Activated T-cell treated with anti-CD3 and anti-CD28 coated beads for 24 hours (primary cell): ENCODE measurements around the gene TNFAIP6.
"Not testable (repeated sequence)": the region's sequence is repeated elsewhere in the genome, so short reads cannot be mapped to it uniquely, and the experiment has no call there.

Experiments used
- DNase-seq: peaks from one replicate; pipeline ENCODE4 v3.0.0-alpha.2; 2020; ENCODE audit warnings: low read depth

The TNFAIP6 gene, protein sequence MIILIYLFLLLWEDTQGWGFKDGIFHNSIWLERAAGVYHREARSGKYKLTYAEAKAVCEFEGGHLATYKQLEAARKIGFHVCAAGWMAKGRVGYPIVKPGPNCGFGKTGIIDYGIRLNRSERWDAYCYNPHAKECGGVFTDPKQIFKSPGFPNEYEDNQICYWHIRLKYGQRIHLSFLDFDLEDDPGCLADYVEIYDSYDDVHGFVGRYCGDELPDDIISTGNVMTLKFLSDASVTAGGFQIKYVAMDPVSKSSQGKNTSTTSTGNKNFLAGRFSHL

DNA sequence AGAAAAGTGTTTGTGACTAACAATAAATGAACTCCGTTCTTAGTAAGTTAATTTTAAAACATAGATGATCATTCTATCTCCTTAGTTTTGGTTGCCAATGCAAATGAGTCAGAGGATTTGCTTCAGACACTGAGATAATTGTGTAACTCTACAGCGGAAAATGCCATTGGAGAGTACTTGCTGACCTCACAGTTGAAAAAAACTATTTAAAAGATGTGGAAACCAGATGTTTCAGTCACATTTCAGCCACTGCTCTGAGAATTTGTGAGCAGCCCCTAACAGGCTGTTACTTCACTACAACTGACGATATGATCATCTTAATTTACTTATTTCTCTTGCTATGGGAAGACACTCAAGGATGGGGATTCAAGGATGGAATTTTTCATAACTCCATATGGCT is at the start of gene TNFAIP6:
TNFAIP6 (plus strand) TSS at position 234 of the 400 bp plus-strand sequence; CDS start at position 309, 75 bp downstream.
- no peak for DNase-seq

DNA sequence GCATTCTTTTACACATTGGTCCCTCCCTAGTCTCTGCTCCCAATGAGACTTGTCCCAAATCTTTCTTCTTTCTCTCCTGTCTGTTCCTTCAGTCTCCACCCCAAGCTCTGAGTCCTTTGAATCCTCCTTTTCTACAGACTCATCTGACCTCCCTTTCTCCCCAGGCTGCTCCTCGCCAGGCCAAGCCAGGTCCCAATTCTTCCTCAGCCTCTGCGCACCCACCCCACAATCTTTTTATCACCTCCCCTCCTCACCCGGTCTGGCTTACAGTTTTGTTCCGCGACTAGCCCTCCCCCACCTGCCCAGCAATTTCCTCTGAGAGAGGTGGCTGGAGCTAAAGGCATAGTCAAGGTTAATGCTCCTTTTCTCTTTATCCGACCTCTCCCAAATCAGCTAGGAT is 47.1 kb upstream of the TNFAIP6 start:
- not testable (repeated sequence) for DNase-seq

DNA sequence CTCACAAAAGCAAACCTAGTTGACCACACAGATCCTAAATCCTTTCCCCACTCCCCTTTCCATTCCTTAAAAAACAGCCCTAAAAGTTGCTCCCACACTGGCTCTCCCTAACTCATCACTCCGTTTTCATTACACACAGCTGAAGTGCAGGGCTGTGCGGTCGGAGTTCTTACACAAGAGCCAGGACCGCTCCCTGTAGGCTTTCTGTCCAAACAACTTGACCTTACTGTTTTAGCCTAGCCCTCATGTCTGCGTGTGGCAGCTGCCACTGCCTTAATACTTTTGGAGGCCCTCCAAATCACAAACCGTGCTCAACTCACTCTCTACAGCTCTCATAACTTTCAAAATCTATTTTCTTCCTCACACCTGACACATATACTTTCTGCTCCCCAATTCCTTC is 45.0 kb upstream of the TNFAIP6 start:
- not testable (repeated sequence) for DNase-seq

DNA sequence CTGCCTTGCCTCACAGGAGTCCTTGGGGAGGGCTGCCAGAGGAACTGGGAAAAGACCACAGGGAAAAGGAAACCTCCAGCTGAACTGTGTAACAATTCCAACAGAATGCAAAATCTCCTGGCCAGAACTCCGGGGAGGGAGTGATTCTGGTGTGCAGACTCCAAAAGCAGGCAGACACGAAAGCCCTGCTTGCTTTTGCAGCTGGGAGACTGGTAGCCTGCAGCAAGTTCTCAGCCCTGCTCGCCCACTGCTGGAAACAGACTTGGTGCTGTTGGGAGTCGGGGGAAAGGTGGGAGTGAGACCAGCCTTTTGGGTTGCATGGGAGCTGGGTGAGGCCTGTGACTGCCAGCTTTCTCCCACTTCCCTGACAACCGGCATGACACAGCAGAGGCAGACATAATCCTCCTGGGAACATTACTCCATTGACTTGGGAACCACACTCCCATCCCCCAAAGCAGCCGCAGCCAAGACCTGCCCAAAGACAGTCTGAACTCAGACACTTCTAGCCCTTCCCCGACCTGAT is 42.0 kb upstream of the TNFAIP6 start:
- no peak for DNase-seq

DNA sequence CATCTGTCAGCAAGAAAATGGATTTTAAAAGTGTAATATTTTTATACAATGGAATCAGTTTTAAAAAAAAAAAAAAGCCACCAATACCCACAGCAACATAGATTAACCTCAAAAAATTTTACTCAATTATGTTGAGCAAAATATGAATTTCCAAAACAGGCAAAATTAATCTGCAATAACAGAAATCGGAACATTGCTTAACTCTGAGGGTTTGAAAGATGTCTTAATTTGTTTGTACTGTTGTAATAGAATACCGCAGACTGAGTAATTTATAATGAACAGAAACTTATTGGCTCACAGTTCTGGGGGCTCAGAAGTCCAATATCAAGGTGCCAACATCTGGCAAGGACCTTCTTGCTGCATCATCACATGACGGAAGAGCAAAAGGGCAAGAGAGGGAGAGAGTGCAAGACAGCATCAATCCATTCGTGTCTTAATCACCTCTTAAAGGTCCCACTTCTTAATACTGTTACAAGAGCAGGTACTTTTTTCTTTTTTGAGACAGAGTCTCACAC is 31.8 kb upstream of the TNFAIP6 start:
- DNase-seq, result no peak

DNA sequence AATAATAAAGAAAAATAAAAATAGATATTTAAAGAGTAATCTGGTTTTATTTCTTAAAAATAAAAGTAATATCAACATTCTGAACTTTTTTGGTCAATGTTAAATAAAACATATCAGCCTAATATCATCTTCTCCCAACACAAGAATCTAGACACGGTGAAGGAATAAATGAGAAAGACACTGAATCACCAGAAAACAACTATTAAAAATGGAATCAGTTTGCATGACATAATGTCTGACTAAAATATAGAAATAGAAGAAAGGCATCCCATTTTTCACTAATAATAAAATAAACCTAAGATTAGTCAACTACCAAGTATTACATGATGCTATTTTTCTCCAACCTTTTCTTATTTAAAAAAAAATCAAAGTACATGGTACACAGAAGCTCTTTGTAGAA is 30.8 kb upstream of the TNFAIP6 start:
- DNase-seq, result no peak

DNA sequence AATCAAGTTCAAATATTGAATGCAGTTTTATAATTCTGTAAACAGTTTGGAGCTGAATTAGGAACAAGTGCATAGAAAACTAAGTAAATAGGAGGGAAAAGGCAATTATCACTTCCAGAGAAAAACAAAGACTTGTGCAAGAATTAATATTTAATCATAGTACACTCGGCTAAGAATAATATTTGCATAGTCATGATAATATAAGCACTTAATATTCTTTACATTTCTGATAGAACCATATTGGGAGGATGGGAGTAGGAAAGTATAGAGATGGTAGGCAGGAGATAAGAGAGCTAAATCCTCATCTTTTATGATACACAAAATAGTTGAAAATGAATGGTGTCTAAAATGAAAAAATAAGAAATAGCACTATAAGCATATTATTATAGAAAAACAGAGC is 27.4 kb upstream of the TNFAIP6 start:
- no peak for DNase-seq

DNA sequence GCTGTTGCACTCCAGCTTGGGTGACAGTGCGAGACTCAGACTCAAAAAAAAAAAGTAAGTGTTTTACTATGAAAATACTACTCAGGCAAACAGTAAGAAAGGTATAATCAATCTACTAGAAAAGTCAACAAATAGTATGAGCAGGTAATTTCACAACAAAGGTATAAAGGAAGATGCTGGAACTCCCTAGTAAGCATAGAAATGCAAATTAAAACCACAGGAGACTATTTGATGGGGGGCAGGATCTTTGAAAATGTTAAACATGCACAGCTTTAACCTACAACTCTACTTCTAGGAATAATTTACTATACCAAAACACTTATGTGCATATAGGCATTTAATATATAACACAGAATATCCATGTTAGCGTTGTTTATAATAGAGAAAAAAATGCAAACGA is 24.3 kb upstream of the TNFAIP6 start:
- no peak for DNase-seq

DNA sequence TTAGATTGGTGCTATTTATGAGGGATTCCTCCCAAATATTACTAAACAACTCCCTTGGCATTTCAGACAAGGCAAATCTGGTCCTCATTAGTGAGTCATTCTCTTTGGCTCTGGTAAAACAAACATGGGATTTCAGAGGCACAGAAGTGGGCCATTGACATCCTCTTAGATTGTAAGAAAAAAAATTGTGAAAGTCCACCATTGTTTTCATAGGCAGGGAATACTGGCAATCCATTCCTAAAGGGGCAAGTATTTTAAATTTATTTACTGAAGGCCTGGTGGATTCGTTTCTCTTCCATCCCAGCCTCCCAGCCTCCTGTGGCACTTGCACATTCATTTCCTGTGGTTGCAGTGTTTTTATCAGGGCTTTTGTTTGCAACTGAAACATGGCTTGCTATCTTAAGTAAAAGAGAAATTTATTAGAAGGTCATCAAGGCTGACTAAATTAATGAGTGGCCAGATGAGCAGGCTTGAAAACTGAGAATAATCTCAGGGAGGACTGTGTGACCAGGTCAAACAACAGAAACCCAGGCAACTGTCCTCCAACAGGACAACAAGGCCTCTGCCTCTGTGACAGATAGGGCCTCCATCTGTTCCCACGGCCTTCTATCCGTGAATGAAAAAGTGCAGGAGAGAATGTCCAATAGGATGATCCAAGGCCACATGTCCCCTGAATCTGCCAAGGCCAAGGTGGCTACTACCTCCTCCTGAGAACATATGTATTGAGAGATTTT is 23.1 kb upstream of the TNFAIP6 start:
- DNase-seq, result no peak

DNA sequence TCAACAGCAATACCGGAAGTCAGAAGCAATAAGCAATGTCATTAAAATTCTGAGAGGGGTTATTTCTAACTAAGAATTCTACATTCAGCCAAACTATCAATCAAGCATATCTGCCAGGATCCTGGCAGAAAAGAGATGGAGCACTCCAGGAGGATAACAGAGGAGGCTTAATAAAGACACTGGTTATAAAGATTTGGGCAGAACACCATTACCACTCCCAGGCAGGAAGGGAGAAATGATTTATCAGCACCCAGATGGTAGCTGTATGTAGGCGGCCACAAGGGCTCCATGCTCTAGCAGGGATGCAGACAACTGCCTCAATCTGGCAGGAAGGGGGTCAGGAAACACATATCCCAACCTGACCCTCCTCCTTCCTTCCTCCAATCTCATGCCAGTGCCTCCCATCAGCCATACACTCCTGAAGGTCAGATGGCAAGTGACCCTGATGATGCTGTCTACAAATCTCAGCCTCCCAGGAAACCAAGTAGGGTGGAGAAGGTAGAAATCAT is 20.5 kb upstream of the TNFAIP6 start:
- no peak for DNase-seq

DNA sequence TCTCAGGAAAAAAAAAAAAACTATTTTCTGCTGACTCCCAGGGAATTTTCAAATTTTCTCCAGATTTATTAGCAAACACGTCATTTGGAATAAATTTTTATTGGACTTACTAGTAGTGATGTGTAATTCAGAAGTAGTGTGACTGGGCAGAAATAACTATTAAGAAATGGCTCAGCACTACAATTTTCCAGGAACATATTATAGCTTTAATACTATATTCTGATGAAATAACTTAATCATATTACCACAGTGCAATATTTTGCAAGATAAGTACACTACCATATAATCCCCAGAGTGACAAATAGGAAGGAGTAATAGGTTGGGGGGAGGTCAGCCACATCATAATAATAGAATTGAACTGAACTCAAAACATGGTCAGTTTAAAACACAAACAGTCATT is 19.7 kb upstream of the TNFAIP6 start:
- no peak for DNase-seq

DNA sequence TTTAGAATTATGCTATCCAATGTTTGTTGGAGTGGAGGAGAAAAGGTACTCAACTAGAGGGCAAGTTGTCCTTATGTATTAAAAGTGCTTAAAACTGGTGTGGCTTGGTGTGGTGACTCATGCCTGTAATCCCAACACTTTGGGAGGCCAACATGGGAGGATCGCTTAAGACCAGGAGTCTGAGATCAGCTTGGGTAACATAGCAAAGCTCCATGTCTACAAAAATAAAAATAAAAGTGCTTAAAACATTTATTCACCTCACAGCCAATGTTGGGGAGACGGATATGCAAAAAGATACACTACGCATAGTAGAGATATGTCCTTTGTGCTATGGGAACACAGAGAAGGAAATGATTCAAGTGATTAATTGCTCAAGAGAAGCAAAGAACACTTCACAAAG is 19.3 kb upstream of the TNFAIP6 start:
- DNase-seq, result no peak

DNA sequence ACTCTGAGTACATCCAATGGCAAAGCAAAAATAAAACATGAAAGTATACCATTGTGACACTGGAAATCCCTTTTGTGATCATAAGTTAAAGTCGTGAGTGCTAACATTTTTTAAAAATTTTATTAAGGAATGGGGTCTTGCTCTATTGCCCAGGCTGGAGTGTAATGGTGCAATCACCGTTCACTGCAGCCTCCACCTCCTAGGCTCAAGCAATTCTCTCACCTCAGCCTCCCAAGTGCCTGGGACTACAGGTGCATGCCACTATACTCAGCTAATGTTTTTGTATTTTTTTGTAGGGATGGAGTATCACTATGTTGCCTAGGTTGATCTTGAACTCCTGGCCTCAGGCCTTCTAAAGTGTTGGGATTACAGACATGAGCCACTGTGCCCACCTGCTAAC is 14.3 kb upstream of the TNFAIP6 start:
- no peak for DNase-seq

DNA sequence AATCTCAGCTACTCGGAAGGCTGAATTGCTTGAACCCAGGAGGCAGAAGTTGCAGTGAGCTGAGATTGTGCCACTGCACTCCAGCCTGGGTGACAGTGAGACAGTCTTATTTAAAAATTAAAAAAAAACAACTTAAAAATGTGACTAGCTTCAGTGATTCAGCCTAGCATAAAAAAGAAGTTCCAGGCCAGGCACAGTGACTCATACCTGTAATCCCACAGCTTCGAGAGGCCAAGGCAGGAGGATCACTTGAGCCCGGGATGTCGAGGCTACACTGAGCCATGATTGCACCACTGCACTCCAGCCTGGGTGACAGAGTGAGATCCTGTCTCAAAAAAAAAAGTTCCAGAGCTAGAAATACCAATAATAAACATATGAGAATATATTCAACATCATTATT is 13.2 kb upstream of the TNFAIP6 start:
- DNase-seq, result not testable (repeated sequence)

DNA sequence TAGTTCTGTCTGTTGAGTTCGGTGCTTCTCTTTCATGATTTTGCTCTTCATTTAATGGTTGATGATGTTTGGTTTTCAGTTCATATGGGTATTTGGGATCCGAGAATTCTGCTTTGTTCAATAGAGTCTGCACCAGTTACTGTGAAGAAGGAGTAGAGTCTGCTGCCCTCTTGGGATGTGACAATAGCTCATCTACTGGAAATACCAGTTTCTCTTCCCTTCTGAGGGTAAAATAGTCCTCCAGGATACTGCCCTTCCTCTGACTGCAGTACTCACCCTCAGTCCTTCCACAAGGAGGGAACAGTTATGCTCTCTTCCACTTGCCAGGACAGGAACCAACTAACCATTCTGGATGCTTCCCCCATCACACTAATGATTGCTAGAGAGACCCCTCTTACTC is 12.5 kb upstream of the TNFAIP6 start:
- DNase-seq, result no peak

DNA sequence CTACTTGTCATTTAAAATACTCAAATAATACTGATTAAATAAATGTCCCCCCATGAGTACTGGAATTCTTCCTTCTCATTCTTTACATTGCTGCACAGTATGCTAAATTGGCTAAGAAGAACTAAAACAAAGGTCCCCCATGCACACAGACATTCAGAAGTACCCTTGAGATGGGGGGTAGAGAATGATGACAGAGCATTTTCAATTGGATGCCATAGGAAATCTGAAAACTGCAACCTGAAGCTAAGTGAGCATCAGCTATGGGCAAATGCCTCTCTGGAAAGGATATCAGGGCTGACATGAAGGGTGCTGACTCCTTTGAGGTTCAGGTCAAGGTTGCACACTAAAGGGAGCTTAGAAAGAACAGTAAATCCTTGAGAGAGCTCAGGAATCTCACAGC is 10.1 kb upstream of the TNFAIP6 start:
- DNase-seq, result no peak

DNA sequence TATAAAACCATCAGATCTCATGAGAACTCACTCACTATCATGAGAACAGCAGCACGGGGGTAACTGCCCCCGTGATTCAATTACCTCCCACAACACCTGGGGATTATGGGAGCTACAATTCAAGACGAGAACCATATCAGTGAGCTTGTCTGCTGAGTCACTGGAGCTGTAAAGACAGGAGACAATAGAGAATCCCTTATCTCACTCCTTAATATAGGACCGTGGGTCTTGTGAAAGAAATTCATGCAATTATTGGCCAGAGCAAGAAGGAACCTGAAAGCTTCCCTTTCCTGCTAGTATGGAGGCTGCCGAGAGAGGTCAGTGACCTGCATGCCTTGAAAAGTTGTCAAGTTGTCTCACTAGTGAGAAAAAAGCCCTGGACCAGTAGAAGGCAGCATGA is 9.5 kb upstream of the TNFAIP6 start:
- no peak for DNase-seq

DNA sequence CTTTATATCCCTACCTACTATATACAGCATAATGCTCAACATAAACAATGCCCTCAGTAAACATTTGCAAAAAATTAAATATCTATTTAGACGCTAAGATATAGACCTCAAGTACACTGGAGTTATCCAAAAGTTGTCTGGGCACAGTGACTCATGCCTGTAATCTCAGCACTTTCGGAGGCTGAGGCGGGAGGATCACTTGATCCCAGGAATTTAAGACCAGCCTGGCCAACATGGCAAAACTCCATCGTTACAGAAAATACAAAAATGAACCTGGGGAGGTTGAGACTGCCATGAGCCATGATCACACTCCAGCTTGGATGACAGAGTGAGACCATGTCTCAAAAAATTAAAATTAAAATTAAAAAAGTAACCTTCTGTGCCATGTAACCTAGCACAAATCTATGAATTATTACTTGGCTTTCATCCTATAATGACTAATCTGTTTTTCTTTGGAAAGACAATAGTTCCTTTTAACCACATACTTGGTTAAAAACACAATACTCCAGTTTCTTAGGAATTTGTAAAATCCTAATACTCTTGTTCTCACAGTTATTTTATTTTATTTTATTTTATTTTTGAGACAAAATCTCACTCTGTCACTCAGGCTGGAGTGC is 6.7 kb upstream of the TNFAIP6 start:
- DNase-seq, result no peak

DNA sequence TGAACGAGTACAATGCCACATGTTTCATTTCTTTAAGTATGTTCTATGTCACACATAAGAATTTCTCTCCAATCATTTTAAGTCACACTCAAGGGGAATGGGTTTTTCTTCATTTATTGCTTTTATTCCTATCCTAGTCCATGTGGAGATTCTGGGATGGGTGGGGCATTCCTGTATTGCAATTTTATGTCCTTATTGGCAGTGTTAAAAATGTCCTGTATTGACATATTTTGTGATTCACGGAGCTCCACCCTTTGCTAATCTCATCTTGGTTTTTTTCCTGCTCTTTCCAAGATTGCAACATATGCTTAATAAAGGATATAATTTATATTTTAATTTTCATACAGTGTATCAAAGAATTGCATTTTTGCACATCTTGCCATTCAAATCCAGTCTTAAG is 3.4 kb upstream of the TNFAIP6 start:
- DNase-seq, result no peak

DNA sequence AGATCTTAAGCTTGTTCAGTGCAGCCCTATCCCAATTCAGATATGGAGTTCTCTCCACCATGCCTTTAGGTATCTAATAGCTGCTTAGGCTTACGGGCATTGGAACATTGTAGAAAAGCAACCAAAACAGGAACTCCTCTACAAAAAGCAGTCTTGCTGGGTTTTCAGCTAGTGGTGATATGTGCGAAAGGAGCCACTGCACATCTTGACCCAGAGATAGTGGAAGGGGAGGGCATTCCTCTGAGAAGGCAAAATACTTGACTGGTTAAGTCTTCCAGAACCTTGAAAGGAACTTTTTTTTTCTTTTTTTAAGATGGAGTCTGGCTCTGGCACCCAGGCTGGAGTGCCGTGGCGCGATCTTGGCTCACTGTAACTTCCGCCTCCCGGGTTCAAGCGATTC is 2.6 kb upstream of the TNFAIP6 start:
- no peak for DNase-seq

DNA sequence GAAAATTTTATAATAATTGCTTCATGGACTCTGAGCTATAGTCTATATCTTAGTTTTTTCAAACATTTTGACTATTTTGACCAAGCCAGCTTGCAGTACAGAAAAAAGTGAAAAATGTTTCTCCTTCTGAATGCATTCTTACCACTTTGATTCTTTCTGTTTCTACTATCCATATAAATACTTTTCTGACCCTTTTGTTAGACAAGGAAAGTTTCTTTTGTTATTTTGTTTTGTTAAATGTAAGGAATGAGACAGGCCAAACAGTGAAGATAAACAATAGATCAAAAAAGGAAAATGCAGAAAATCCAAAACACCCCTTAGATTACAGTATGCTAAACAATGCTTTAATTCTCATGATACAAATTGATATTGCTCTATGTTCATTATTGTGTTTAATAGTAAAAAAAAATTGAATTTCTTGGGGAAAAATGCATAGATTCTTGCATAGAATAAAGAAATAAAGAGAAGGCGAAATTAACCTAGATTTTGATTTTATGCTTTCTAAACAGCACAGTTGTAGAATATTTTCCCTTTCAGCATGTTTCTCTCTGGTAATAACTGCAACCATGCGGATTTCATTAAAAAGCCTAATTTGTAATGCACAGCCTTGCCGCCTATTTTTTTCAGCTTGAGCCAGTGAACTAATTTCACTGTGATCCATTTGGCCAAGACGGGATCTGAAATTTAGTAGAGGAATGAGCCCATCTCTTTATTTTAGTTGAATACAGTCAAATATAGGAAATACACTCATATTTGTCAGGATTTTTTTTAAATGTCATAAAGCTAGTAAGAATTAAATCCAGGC is 976 bp downstream of the TNFAIP6 start:
- DNase-seq, result no peak
